Ovary (tissue), 3 donors: ENCODE data around the gene KIAA1671.

Source experiments
- CTCF ChIP-seq, 3 donors: fragments of 450-650 bp in 2 of 3; fragments of 200-600 bp in 1 of 3; IDR thresholded peaks; one replicate each; pipeline versions ENCODE4 v1.5.1 to v1.8.0; 2016 to 2022; ENCODE audit warnings: antibody characterized with exemption in 3 of 3, mild to moderate bottlenecking in 1 of 3
- EP300 ChIP-seq: sonication (generic); formaldehyde crosslinking; IDR thresholded peaks from one replicate; pipeline ENCODE4 v1.6.1; 2017; ENCODE audit warnings: antibody characterized with exemption
- donor health status: DM: no; HTN: no; CAD: no.

GRCh38 chr22:25032066-25032465 is 79.5 kb downstream of the KIAA1671 start:
- TF ChIP-seq CTCF (IDR thresholded peaks at IDR 0.05) (no peak), EP300 (no peak)
